ENCODE measurements around the gene PRRG4.

- TF ChIP-seq EZH2phosphoT487 (IDR thresholded peaks at IDR 0.05; ENCODE audit: insufficient read depth, low read depth) = no peak
- no peak for TF ChIP-seq EZH2 (IDR thresholded peaks at IDR 0.05; ENCODE audit: insufficient read depth, poor library complexity, severe bottlenecking)
Measured at GRCh38 chr11:32861850-32862577, 32.3 kb downstream of the PRRG4 start.

Data from GM23248 (cell line).